SK-N-MC (cell line): Measurements from ENCODE around the gene PHACTR2.

Experiments used
- EZH2 ChIP-seq: fragments of 200-600 bp; sonication (generic); IDR thresholded peaks from one replicate; pipeline ENCODE4 v1.6.1; 2017; ENCODE audit warnings: antibody characterized with exemption
- FOXP2 ChIP-seq: optimal IDR thresholded peaks from 2 replicates; pipeline ENCODE3; 2011; ENCODE audit warnings: mild to moderate bottlenecking, moderate library complexity; ENCODE audit not compliant: insufficient read depth; ENCODE audit errors: extremely low read length, control extremely low read depth
- POLR2AphosphoS5 ChIP-seq: IDR thresholded peaks from 2 replicates; pipeline ENCODE4 v1.6.1; 2012; ENCODE audit warnings: mild to moderate bottlenecking, low read depth, low read length, borderline replicate concordance

- TF ChIP-seq EZH2, result no peak
- no peak for TF ChIP-seq POLR2AphosphoS5
- TF ChIP-seq FOXP2, result no peak
Observed at GRCh38 chr6:143695969-143696663, 18.4 kb downstream of the PHACTR2 start.
